ENCODE results near the gene CPT2. TPM values are rescaled to one million over a fixed set of nuclear protein-coding genes. Genes with fewer than 3 reads are reported as not detected.

Gene CPT2
- total RNA-seq, 2 experiments from 2014 or later = 10.6 to 12.0 TPM

DNA sequence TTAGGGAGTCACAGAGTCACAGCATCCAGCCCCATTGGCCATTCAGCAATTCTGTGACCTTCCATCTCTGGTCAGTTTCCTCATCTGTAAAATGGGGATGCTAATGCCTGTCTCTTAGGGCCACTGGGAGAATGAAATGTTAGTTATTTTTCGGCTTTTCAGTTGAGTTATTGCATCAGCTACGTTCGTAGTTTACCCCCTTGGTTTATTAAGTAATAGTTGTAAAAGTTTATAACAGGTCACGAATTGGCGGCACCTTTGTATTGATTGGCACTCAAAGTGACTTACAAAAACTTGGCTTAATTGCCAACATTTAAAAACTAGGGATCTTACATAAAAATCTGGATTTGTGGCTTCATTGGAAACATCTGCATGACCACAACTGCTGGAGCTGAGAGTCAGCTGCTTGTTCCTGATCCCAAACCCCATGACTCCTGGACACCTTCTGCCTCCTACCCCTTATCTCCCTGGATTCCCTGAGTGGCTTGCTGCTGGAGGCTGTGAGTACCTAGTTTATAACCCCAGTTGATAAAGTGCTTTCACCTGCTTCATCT, 31.1 kb upstream of the CPT2 start:
- no peak for DNase-seq
- Mint-ChIP-seq H3K36me3 (ENCODE audit: low read depth) (no peaks in the 10 kb centered on the region), H3K27ac (no peak overlapping the region), H3K4me3 (no peak overlapping the region), H3K9me3 (no peaks in the 10 kb centered on the region), H3K4me1 (ENCODE audit: low read depth) (no peaks in the 10 kb centered on the region), H3K27me3 (peaks cover 19% of the 10 kb centered on the region)
- H3K36me3 ChIP-seq (ENCODE audit: insufficient read depth, low read length) = no peaks in the 10 kb centered on the region
- no peak for TF ChIP-seq CTCF (IDR thresholded peaks at IDR 0.05)
- no peaks in the 10 kb centered on the region for H3K27me3 ChIP-seq (ENCODE audit: control insufficient read depth in 1 of 2, insufficient read depth in 2 of 2, low read length in 2 of 2)
- no peak overlapping the region for H3K4me3 ChIP-seq (ENCODE audit: low read length)
- no peak overlapping the region for H3K27ac ChIP-seq (ENCODE audit: low read depth in 1 of 2, low read length in 2 of 2)
- no peaks in the 10 kb centered on the region for H3K4me1 ChIP-seq (ENCODE audit: insufficient read depth, low read length)
- CTCF ChIA-PET = no interaction called here
- ATAC-seq (ENCODE audit: poor library complexity) = no peak
- POLR2A ChIA-PET = no interaction called here
- intact Hi-C loops (cut with DNase I, micrococcal nuclease) = no loop called here
- H3K9me3 ChIP-seq (ENCODE audit: control insufficient read depth in 1 of 2, insufficient read depth in 1 of 2, low read length in 2 of 2) = no peaks in the 10 kb centered on the region

GRCh38 chr1:53166366-53166765, 30.3 kb upstream of the CPT2 start:
- TF ChIP-seq CTCF (IDR thresholded peaks at IDR 0.05) = no peak
- no peak overlapping the region for H3K27ac Mint-ChIP-seq
- H3K36me3 Mint-ChIP-seq (ENCODE audit: low read depth) = no peaks in the 10 kb centered on the region
- intact Hi-C loops (cut with DNase I, micrococcal nuclease) = no loop called here
- no peaks in the 10 kb centered on the region for H3K27me3 ChIP-seq (ENCODE audit: control insufficient read depth in 1 of 2, insufficient read depth in 2 of 2, low read length in 2 of 2)
- H3K9me3 ChIP-seq (ENCODE audit: control insufficient read depth in 1 of 2, insufficient read depth in 1 of 2, low read length in 2 of 2) = no peaks in the 10 kb centered on the region
- H3K27ac ChIP-seq (ENCODE audit: low read depth in 1 of 2, low read length in 2 of 2) = no peak overlapping the region
- no peaks in the 10 kb centered on the region for H3K4me1 ChIP-seq (ENCODE audit: insufficient read depth, low read length)
- no peaks in the 10 kb centered on the region for H3K36me3 ChIP-seq (ENCODE audit: insufficient read depth, low read length)
- H3K27me3 Mint-ChIP-seq = peaks cover 19% of the 10 kb centered on the region
- no peak overlapping the region for H3K4me3 ChIP-seq (ENCODE audit: low read length)
- H3K4me1 Mint-ChIP-seq (ENCODE audit: low read depth) = no peaks in the 10 kb centered on the region
- H3K4me3 Mint-ChIP-seq = no peak overlapping the region
- no peaks in the 10 kb centered on the region for H3K9me3 Mint-ChIP-seq
- ATAC-seq (ENCODE audit: poor library complexity) (no peak), DNase-seq (no peak)
- ChIA-PET POLR2A (no interaction called here), CTCF (no interaction called here)

DNA sequence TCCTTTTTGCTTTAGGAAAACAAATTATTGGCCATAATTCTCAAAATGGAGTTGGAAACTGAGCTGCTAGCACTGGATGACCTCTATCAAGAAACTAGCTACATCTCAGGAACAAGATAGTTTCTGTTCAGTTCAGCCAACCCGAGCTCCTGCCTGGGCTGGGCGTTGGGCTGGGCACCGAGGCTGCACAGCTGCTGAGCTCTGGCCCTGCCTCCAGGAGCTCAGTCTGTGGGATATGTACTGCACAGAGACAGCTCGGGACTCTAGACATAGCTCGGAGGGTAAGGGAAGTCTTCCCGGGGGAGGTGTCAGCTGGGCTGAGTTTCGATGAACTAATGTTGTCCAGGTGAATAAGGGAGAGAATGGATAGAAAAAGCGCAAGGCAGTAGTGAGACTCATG, 29.7 kb upstream of the CPT2 start:
- no peaks in the 10 kb centered on the region for H3K36me3 ChIP-seq (ENCODE audit: insufficient read depth, low read length)
- ChIA-PET CTCF (no interaction called here), POLR2A (no interaction called here)
- no peak for TF ChIP-seq CTCF (IDR thresholded peaks at IDR 0.05)
- H3K4me3 Mint-ChIP-seq = no peak overlapping the region
- intact Hi-C loops (cut with DNase I, micrococcal nuclease) = no loop called here
- H3K27me3 Mint-ChIP-seq = peaks cover 19% of the 10 kb centered on the region
- no peak overlapping the region for H3K27ac Mint-ChIP-seq
- no peaks in the 10 kb centered on the region for H3K36me3 Mint-ChIP-seq (ENCODE audit: low read depth)
- H3K9me3 ChIP-seq (ENCODE audit: control insufficient read depth in 1 of 2, insufficient read depth in 1 of 2, low read length in 2 of 2) = no peaks in the 10 kb centered on the region
- no peaks in the 10 kb centered on the region for H3K4me1 ChIP-seq (ENCODE audit: insufficient read depth, low read length)
- no peak overlapping the region for H3K27ac ChIP-seq (ENCODE audit: low read depth in 1 of 2, low read length in 2 of 2)
- H3K4me3 ChIP-seq (ENCODE audit: low read length) = no peak overlapping the region
- no peaks in the 10 kb centered on the region for H3K4me1 Mint-ChIP-seq (ENCODE audit: low read depth)
- no peak for DNase-seq
- H3K9me3 Mint-ChIP-seq = no peaks in the 10 kb centered on the region
- no peak for ATAC-seq (ENCODE audit: poor library complexity)
- no peaks in the 10 kb centered on the region for H3K27me3 ChIP-seq (ENCODE audit: control insufficient read depth in 1 of 2, insufficient read depth in 2 of 2, low read length in 2 of 2)
